HCT116 (cell line): ENCODE data around the gene TBC1D21. TPM values are rescaled to one million over a fixed set of nuclear protein-coding genes. Genes with fewer than 3 reads are reported as not detected.

Experiments
- ATAC-seq: fragments of 200-7000 bp; cut with Tn5 transposase; 2 replicates; pipeline ENCODE4 v1.9.1; 2020; ENCODE audit warnings: mild to moderate bottlenecking, moderate library complexity
- BruUV-seq: library from RNA; stranded (reverse); fragments of 400-500 nt; replicated peaks from 2 replicates; lab custom pipeline; 2021; lab: Mats Ljungman, UMichigan
- CTCF ChIA-PET: fragments of 300-600 bp; sonication (Branson Sonifier 250); formaldehyde crosslinking; loops from one replicate; lab custom pipeline; 2021; ENCODE audit warnings: antibody characterized with exemption; lab: Charles Lee
- POLR2A ChIA-PET: fragments of 300-600, 350-600 bp; sonication (Branson Sonifier 250); formaldehyde crosslinking; loops from one replicate; lab custom pipeline; 2021; ENCODE audit warnings: antibody characterized with exemption; lab: Charles Lee
- RAD21 ChIA-PET, 2 experiments: fragments of 300-600 bp; sonication (Branson Sonifier 250); formaldehyde crosslinking; loops; one replicate each; lab custom pipeline; 2023; ENCODE audit warnings: low total read pairs in 2 of 2; ENCODE audit not compliant: uncharacterized antibody in 2 of 2, unreplicated experiment in 2 of 2, low non-redundant PET in 1 of 2; lab: Charles Lee
- DNase-seq: peaks from one replicate; pipeline ENCODE4 v3.0.0-alpha.2; 2010; ENCODE audit warnings: low read depth, low spot score
- H2AFZ ChIP-seq: fragments of 200-600 bp; shearing (Covaris generic), sonication (generic); 2 replicates; pipeline ENCODE4 v1.6.1; 2017; ENCODE audit warnings: low read depth, mixed run types, mixed read lengths, antibody characterized with exemption, low read length; ENCODE audit not compliant: poor library complexity, severe bottlenecking
- H3K27ac ChIP-seq: 2 replicates; pipeline ENCODE4 v1.5.1; 2012; ENCODE audit warnings: low read depth, low read length
- H3K27me3 ChIP-seq: fragments of 200-600 bp; sonication (generic); 2 replicates; pipeline ENCODE4 v1.6.1; 2016; ENCODE audit warnings: mixed run types, low read length, mixed read lengths; ENCODE audit not compliant: insufficient read depth
- H3K36me3 ChIP-seq, 2 experiments: fragments of 200-500 bp in 1 of 2; fragments of 200-600 bp in 1 of 2; sonication (Bioruptor generic) in 1 of 2; sonication (generic) in 1 of 2; 2 replicates each; pipeline versions ENCODE4 v1.5.1 to v1.6.1; 2014 to 2016; ENCODE audit warnings: low read length in 2 of 2, inconsistent platforms in 1 of 2, mixed read lengths in 1 of 2, mixed run types in 1 of 2; ENCODE audit not compliant: insufficient read depth in 2 of 2, control insufficient read depth in 1 of 2
- H3K4me1 ChIP-seq, 2 experiments: fragments of 200-600 bp in 1 of 2; sonication (generic) in 1 of 2; 2 replicates each; pipeline versions ENCODE4 v1.5.1 to v1.6.1; 2012 to 2017; ENCODE audit warnings: low read length in 2 of 2, inconsistent platforms in 1 of 2, mild to moderate bottlenecking in 1 of 2, mixed read lengths in 1 of 2, mixed run types in 1 of 2, moderate library complexity in 1 of 2; ENCODE audit not compliant: insufficient read depth in 2 of 2, control insufficient read depth in 1 of 2
- H3K4me2 ChIP-seq: fragments of 200-600 bp; sonication (generic); 2 replicates; pipeline ENCODE4 v1.6.1; 2017; ENCODE audit warnings: mixed run types, low read length, mixed read lengths
- H3K4me3 ChIP-seq, 2 experiments: fragments of 200-600 bp in 1 of 2; sonication (generic) in 1 of 2; replicated peaks in 1 of 2; 2 replicates each; pipeline ENCODE4 v1.5.1; 2011 to 2016; ENCODE audit warnings: low read length in 2 of 2, control low read depth in 1 of 2, low read depth in 1 of 2, mild to moderate bottlenecking in 1 of 2, mixed read lengths in 1 of 2, mixed run types in 1 of 2
- H3K79me2 ChIP-seq: fragments of 200-600 bp; sonication (generic); 2 replicates; pipeline ENCODE4 v1.6.1; 2017; ENCODE audit warnings: mild to moderate bottlenecking, mixed run types, low read length, moderate library complexity, mixed read lengths; ENCODE audit not compliant: insufficient read depth
- H3K9ac ChIP-seq: fragments of 200-600 bp; sonication (generic); 2 replicates; pipeline ENCODE4 v1.6.1; 2016; ENCODE audit warnings: low read length, mixed read lengths
- H3K9me2 ChIP-seq: fragments of 200-600 bp; sonication (generic), shearing (Covaris generic); 2 replicates; pipeline ENCODE4 v1.6.1; 2017; ENCODE audit warnings: mixed run types, mild to moderate bottlenecking, moderate library complexity; ENCODE audit not compliant: insufficient read depth
- H3K9me3 ChIP-seq, 2 experiments: fragments of 200-500 bp in 1 of 2; fragments of 200-600 bp in 1 of 2; sonication (Bioruptor generic) in 1 of 2; sonication (generic) in 1 of 2; 2 replicates each; pipeline ENCODE4 v1.6.1; 2014 to 2017; ENCODE audit warnings: low read length in 2 of 2, mixed read lengths in 2 of 2, inconsistent platforms in 1 of 2, low read depth in 1 of 2, mild to moderate bottlenecking in 1 of 2, mixed run types in 1 of 2, moderate library complexity in 1 of 2; ENCODE audit not compliant: control insufficient read depth in 1 of 2, insufficient read depth in 1 of 2
- H4K20me1 ChIP-seq: fragments of 200-600 bp; sonication (generic), shearing (Covaris generic); 2 replicates; pipeline ENCODE4 v1.6.1; 2017; ENCODE audit warnings: mixed run types, mild to moderate bottlenecking, moderate library complexity; ENCODE audit not compliant: insufficient read depth
- ATF3 ChIP-seq: IDR thresholded peaks from 2 replicates; pipeline ENCODE4 v1.6.1; 2012
- CBX3 ChIP-seq: IDR thresholded peaks from 2 replicates; pipeline ENCODE4 v1.6.1; 2012; ENCODE audit warnings: low read depth
- CEBPB ChIP-seq: IDR thresholded peaks from 2 replicates; pipeline ENCODE4 v1.6.1; 2012; ENCODE audit warnings: low read depth
- EGR1 ChIP-seq: IDR thresholded peaks from 2 replicates; pipeline ENCODE4 v1.6.1; 2012; ENCODE audit warnings: low read depth
- JUND ChIP-seq: IDR thresholded peaks from 2 replicates; pipeline ENCODE4 v1.6.1; 2012
- POLR2A ChIP-seq: IDR thresholded peaks from 2 replicates; pipeline ENCODE4 v1.7.0; 2011; ENCODE audit warnings: borderline replicate concordance; ENCODE audit not compliant: insufficient read depth, insufficient read length; ENCODE audit errors: extremely low read depth
- POLR2AphosphoS5 ChIP-seq: IDR thresholded peaks from 2 replicates; pipeline ENCODE4 v1.6.1; 2011; ENCODE audit warnings: mild to moderate bottlenecking, low read depth, low read length, moderate library complexity
- RAD21 ChIP-seq: IDR thresholded peaks from 2 replicates; pipeline ENCODE4 v1.6.1; 2012; ENCODE audit warnings: low read depth, mild to moderate bottlenecking
- REST ChIP-seq: IDR thresholded peaks from 2 replicates; pipeline ENCODE4 v1.6.1; 2012; ENCODE audit warnings: low read depth
- SP1 ChIP-seq: IDR thresholded peaks from 2 replicates; pipeline ENCODE4 v1.6.1; 2012; ENCODE audit warnings: low read depth
- SRF ChIP-seq: IDR thresholded peaks from 2 replicates; pipeline ENCODE4 v1.6.1; 2012; ENCODE audit warnings: low read depth
- YY1 ChIP-seq: IDR thresholded peaks from 2 replicates; pipeline ENCODE4 v1.6.1; 2011; ENCODE audit warnings: low read length, low read depth, moderate library complexity, mild to moderate bottlenecking; ENCODE audit not compliant: insufficient replicate concordance; ENCODE audit errors: extremely low read depth
- ZFX ChIP-seq: fragments of 450-650 bp; IDR thresholded peaks from 2 replicates; pipeline ENCODE4 v1.6.1; 2017
- ZNF274 ChIP-seq: fragments of 200-500 bp; sonication (Bioruptor generic); IDR thresholded peaks from 2 replicates; pipeline ENCODE4 v1.6.1; 2014; ENCODE audit warnings: mild to moderate bottlenecking, low read depth, low read length, inconsistent platforms
- intact Hi-C: fragments of 100-400 bp; cut with micrococcal nuclease; formaldehyde crosslinking; loops from 2 replicates; pipeline ENCODE4 v1.10.0; 2022
- total RNA-seq: library from RNA; stranded (reverse); gene quantifications from one replicate; pipeline ENCODE4 v1.2.1, GENCODE V29; 2021; ENCODE audit not compliant: unreplicated experiment

The TBC1D21 gene
- total RNA-seq, 1 experiment from 2014 or later = not detected

- DNase-seq = no peak
- Histone ChIP-seq H3K4me3 (no peak overlapping the region), H4K20me1 (no peaks in the 10 kb centered on the region), H3K4me2 (no peak overlapping the region), H3K9me3 (peaks cover 0 to 3% of the 10 kb centered on the region in 2 experiments; a peak in 1 of 4 replicates), H3K9ac (no peak overlapping the region), H3K4me1 (peaks cover 0 to 10% of the 10 kb centered on the region in 2 experiments; a peak in 1 of 4 replicates), H3K27ac (no peak overlapping the region), H3K36me3 (no peaks in the 10 kb centered on the region; a peak in 1 of 4 replicates), H2AFZ (no peak overlapping the region), H3K9me2 (no peaks in the 10 kb centered on the region), H3K79me2 (no peaks in the 10 kb centered on the region), H3K27me3 (peaks cover 18% of the 10 kb centered on the region; the same call in 1 of the 2 replicates)
- no peak for ATAC-seq
- ChIA-PET RAD21 (no interaction called here), POLR2A (no interaction called here), CTCF (interaction anchor here (0.9 to 2.9 kb wide), 2 partner anchors 20 to 113 kb away, joined by 3 to 8 read pairs; no protein-coding TSS in a partner anchor)
- BruUV-seq = no TSS peak
- TF ChIP-seq POLR2AphosphoS5 (no peak), REST (no peak), ZFX (no peak), YY1 (no peak), RAD21 (no peak), ZNF274 (no peak), SP1 (no peak), JUND (no peak), CBX3 (no peak), ATF3 (no peak), EGR1 (no peak), SRF (no peak), CEBPB (no peak), POLR2A (no peak)
- intact Hi-C loops = no loop called here
These were observed 20.9 kb downstream of the TBC1D21 start for GRCh38 chr15:73894133-73894814.
